Neural crest cell (in vitro differentiated cells): ENCODE results near the gene APOD. TPM values are rescaled to one million over a fixed set of nuclear protein-coding genes. Genes with fewer than 3 reads are reported as not detected.

Source experiments
- DNase-seq: peaks from one replicate; pipeline ENCODE4 v3.0.0; 2021; ENCODE audit warnings: low read depth, mixed read lengths, low spot score
- H3K27ac Mint-ChIP-seq: one replicate; pipeline ENCODE4 v1.8.0; 2021; ENCODE audit warnings: mild to moderate bottlenecking, mixed read lengths; ENCODE audit not compliant: unreplicated experiment
- H3K27me3 Mint-ChIP-seq: 2 replicates; pipeline ENCODE4 v1.8.0; 2021; ENCODE audit warnings: low read depth, mild to moderate bottlenecking, mixed read lengths
- H3K36me3 Mint-ChIP-seq: 2 replicates; pipeline ENCODE4 v1.8.0; 2021; ENCODE audit warnings: low read depth, mild to moderate bottlenecking, mixed read lengths
- H3K4me1 Mint-ChIP-seq: 2 replicates; pipeline ENCODE4 v1.8.0; 2021; ENCODE audit warnings: mixed read lengths
- H3K4me3 Mint-ChIP-seq: one replicate; pipeline ENCODE4 v1.8.0; 2021; ENCODE audit warnings: mild to moderate bottlenecking, mixed read lengths
- H3K9me3 Mint-ChIP-seq: 2 replicates; pipeline ENCODE4 v1.8.0; 2021; ENCODE audit warnings: mixed read lengths
- total RNA-seq: library from RNA; stranded (reverse); gene quantifications from 2 replicates; pipeline ENCODE4 v1.2.1, GENCODE V29; 2021
- TF ChIP-seq, protein P1 (sequence below): fragments of 200-600 bp; sonication (generic); conservative IDR thresholded peaks from 2 replicates; pipeline ENCODE4 v1.5.0; 2021; ENCODE audit warnings: antibody characterized with exemption, mild to moderate bottlenecking

The APOD gene
- total RNA-seq, 1 donor from 2014 or later, result 1.7 TPM

DNA sequence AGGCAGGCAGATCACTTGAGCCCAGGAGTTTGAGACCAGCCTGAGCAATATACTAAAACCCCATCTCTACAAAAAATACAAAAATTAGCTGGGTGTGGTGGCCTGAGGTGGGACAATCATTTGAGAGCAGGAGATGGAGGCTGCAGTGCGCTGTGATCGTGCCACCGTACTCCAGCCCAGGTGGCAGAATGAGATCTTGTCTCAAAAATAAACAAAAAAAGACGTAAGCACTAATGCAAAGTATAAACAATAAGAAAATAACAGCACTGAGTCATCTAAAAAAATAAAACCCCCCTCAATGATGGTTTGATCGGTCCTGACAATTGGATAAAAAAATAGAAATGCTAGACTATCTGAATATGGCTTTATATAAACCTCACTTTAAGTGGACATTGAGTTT is 44.3 kb downstream of the APOD start:
- H3K27me3 Mint-ChIP-seq, result peaks cover 11% of the 10 kb centered on the region
- H3K9me3 Mint-ChIP-seq, result peaks cover 3% of the 10 kb centered on the region
- peak overlapping the region; percentile 65 for H3K4me3 Mint-ChIP-seq
- no peak overlapping the region for H3K27ac Mint-ChIP-seq
- H3K36me3 Mint-ChIP-seq, result peaks cover 9% of the 10 kb centered on the region
- H3K4me1 Mint-ChIP-seq, result peaks cover 42% of the 10 kb centered on the region
- TF ChIP-seq, protein P1, sequence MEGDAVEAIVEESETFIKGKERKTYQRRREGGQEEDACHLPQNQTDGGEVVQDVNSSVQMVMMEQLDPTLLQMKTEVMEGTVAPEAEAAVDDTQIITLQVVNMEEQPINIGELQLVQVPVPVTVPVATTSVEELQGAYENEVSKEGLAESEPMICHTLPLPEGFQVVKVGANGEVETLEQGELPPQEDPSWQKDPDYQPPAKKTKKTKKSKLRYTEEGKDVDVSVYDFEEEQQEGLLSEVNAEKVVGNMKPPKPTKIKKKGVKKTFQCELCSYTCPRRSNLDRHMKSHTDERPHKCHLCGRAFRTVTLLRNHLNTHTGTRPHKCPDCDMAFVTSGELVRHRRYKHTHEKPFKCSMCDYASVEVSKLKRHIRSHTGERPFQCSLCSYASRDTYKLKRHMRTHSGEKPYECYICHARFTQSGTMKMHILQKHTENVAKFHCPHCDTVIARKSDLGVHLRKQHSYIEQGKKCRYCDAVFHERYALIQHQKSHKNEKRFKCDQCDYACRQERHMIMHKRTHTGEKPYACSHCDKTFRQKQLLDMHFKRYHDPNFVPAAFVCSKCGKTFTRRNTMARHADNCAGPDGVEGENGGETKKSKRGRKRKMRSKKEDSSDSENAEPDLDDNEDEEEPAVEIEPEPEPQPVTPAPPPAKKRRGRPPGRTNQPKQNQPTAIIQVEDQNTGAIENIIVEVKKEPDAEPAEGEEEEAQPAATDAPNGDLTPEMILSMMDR, result no peak
- no peak for DNase-seq

DNA sequence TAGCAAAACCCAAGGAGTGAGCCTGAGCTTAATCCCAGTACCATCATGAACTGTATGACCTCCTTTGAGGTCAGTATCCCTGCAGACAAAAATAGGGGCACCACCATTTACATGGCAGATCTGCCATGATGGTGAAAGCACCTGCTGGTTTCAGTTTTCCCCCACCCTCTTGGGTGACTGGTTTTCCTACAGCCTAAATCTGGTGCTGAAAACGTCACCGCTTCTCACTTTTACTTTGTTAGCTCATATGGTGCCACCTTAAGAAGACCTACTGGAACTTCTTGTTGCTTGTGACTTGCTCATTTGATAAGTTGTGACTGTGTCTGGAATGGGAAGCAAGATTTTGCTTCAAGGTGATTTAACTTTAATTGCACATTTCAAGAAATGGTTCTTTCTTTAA is 45.7 kb downstream of the APOD start:
- TF ChIP-seq, protein P1, result no peak
- H3K36me3 Mint-ChIP-seq, result peaks cover 9% of the 10 kb centered on the region
- H3K9me3 Mint-ChIP-seq, result peaks cover 3% of the 10 kb centered on the region
- H3K4me1 Mint-ChIP-seq, result peaks cover 38% of the 10 kb centered on the region
- no peak for DNase-seq
- H3K27ac Mint-ChIP-seq, result no peak overlapping the region
- no peak overlapping the region for H3K4me3 Mint-ChIP-seq
- no peaks in the 10 kb centered on the region for H3K27me3 Mint-ChIP-seq

DNA sequence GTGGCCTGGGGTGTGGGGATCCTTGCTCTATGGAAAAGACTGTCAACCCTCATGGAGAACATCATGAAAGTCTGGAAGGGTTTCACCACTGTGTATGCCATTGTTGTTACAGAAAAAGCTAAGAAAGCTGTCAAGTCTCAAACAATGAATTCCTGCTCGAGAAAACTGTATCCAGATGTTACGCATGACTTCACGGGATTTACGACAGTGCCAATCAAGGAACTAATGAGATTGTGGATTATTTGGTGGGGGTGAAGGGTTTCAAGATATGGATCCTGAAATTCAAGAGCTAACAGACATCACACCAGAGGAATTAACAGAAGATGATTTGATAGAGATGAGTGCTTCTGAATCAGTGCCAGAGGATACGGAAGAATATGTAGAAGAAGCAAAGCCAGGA is 48.4 kb downstream of the APOD start:
- Mint-ChIP-seq H3K4me3 (no peak overlapping the region), H3K27me3 (no peaks in the 10 kb centered on the region), H3K4me1 (peaks cover 17% of the 10 kb centered on the region), H3K36me3 (peaks cover 9% of the 10 kb centered on the region), H3K9me3 (peaks cover 3% of the 10 kb centered on the region), H3K27ac (no peak overlapping the region)
- no peak for DNase-seq
- TF ChIP-seq, protein P1, result no peak

DNA sequence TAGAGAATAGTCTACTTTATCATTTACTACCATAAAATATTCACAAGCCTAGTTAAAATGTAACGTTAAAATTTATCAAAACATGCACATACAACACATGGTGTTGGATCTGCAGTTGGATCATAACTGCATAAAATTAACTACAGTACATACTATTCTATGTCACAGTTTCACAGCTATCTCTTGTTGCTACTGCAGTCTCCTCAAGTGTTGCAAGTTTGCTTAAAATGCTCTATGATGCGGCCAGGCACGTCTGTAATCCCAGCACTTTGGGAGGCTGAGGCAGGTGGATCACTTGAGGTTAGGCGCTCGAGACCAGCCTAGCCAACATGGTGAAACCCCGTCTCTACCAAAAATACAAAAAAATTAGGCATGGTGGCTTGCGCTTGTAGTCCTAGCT is 50.9 kb downstream of the APOD start:
- TF ChIP-seq, protein P1, result no peak

DNA sequence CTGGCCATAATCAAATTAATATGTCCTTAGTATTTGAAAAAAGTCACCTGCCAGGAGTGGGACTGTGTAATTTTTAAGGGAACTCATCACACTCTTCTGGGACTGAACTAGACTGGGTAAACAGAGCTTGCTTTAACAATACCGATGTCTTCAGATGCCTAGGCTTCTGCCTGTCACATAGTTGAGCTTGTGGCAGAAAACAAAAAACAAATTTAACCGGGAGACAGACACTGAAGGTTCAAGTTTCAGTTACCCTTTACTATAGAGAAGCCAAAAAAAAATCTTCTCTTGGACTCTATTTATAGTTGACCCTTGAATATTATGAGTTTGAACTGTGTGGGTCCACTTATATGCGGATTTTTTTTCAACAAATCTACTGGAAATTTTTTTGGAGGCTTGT is 51.4 kb downstream of the APOD start:
- H3K36me3 Mint-ChIP-seq, result peaks cover 9% of the 10 kb centered on the region
- no peak overlapping the region for H3K4me3 Mint-ChIP-seq
- TF ChIP-seq, protein P1, result no peak
- no peaks in the 10 kb centered on the region for H3K27me3 Mint-ChIP-seq
- H3K9me3 Mint-ChIP-seq, result peaks cover 3% of the 10 kb centered on the region
- peaks cover 13% of the 10 kb centered on the region for H3K4me1 Mint-ChIP-seq
- DNase-seq, result no peak
- H3K27ac Mint-ChIP-seq, result no peak overlapping the region

More for the DNA sequence above, 50.9 kb downstream of the APOD start:
- no peak for DNase-seq
- Mint-ChIP-seq H3K4me3 (no peak overlapping the region), H3K9me3 (peaks cover 3% of the 10 kb centered on the region), H3K27me3 (no peaks in the 10 kb centered on the region), H3K4me1 (peaks cover 13% of the 10 kb centered on the region), H3K36me3 (peaks cover 9% of the 10 kb centered on the region), H3K27ac (no peak overlapping the region)

DNA sequence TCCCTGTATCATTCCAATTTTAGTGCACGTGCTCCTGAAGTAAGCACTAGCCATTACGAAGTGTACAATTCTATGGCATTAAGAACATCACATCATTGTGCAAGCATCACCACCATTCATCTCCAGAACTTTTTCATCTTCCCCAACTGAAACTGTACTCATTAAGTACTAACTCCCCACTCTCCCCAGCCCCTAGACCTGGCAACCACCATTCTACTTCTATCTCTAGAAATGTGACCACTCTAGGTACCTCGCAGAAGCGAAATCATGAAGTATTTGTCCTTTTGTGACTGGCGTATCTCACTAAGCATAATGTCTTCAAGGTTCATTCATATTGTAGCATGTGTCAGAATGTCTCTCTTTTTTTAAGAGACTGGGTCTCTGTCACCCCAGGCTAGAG is 52.1 kb downstream of the APOD start:
- peaks cover 3% of the 10 kb centered on the region for H3K9me3 Mint-ChIP-seq
- peaks cover 9% of the 10 kb centered on the region for H3K36me3 Mint-ChIP-seq
- TF ChIP-seq, protein P1, result no peak
- no peak overlapping the region for H3K27ac Mint-ChIP-seq
- no peak overlapping the region for H3K4me3 Mint-ChIP-seq
- no peaks in the 10 kb centered on the region for H3K27me3 Mint-ChIP-seq
- peaks cover 13% of the 10 kb centered on the region for H3K4me1 Mint-ChIP-seq
- no peak for DNase-seq
